Neural progenitor cell (in vitro differentiated cells): ENCODE data around the gene ARID4B.

Experiments
- EZH2 ChIP-seq: fragments of 200-600 bp; sonication (generic); IDR thresholded peaks from 2 replicates; pipeline ENCODE4 v1.6.1; 2017; ENCODE audit warnings: antibody characterized with exemption, mild to moderate bottlenecking, moderate library complexity
- TF ChIP-seq, protein P1 (sequence below): fragments of 200-600 bp; sonication (generic); IDR thresholded peaks from 2 replicates; pipeline ENCODE4 v1.5.1; 2017; ENCODE audit warnings: antibody characterized with exemption, mild to moderate bottlenecking

DNA sequence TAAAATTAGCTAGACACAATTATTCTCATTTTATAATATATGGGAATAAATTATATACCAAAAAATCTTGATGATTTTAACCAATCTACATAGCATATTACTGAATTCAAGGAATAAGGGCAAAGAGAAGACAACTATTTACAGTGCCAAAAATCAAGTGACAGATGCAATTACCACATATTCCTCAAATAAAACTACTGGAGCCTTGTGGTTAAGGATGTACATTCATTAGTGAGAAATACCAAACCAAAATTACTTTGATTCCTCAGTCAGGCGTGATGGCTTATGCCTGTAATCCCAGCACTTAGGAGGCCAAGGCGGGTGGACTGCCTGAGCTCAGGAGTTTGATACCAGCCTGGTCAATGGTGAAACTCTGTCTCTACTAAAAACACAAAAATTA, 98.1 kb downstream of the ARID4B start:
- TF ChIP-seq, protein P1, sequence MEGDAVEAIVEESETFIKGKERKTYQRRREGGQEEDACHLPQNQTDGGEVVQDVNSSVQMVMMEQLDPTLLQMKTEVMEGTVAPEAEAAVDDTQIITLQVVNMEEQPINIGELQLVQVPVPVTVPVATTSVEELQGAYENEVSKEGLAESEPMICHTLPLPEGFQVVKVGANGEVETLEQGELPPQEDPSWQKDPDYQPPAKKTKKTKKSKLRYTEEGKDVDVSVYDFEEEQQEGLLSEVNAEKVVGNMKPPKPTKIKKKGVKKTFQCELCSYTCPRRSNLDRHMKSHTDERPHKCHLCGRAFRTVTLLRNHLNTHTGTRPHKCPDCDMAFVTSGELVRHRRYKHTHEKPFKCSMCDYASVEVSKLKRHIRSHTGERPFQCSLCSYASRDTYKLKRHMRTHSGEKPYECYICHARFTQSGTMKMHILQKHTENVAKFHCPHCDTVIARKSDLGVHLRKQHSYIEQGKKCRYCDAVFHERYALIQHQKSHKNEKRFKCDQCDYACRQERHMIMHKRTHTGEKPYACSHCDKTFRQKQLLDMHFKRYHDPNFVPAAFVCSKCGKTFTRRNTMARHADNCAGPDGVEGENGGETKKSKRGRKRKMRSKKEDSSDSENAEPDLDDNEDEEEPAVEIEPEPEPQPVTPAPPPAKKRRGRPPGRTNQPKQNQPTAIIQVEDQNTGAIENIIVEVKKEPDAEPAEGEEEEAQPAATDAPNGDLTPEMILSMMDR: no peak
- TF ChIP-seq EZH2: no peak
